Skeletal muscle satellite cell (primary cell): ENCODE results near the gene RBM22.

ENCODE experiments used
- H3K27me3 ChIP-seq: 2 replicates; pipeline ENCODE4 v1.7.0; 2013; ENCODE audit warnings: low read length; ENCODE audit not compliant: control insufficient read depth, insufficient read depth
- H3K36me3 ChIP-seq: 2 replicates; pipeline ENCODE4 v1.7.0; 2013; ENCODE audit warnings: mild to moderate bottlenecking, control low read depth, low read length; ENCODE audit not compliant: insufficient read depth
- H3K4me1 ChIP-seq: 2 replicates; pipeline ENCODE4 v1.7.0; 2013; ENCODE audit warnings: low read length; ENCODE audit not compliant: control insufficient read depth, insufficient read depth
- H3K4me2 ChIP-seq: 2 replicates; pipeline ENCODE4 v1.7.0; 2013; ENCODE audit warnings: mild to moderate bottlenecking, low read length
- H3K4me3 ChIP-seq: 2 replicates; pipeline ENCODE4 v1.7.0; 2013; ENCODE audit warnings: low read length
- H3K9ac ChIP-seq: 2 replicates; pipeline ENCODE4 v1.7.0; 2013; ENCODE audit warnings: mild to moderate bottlenecking, low read depth, low read length, moderate library complexity
- H3K9me3 ChIP-seq: replicated peaks from 2 replicates; pipeline ENCODE4 v1.7.0; 2013; ENCODE audit warnings: mild to moderate bottlenecking, control low read depth, low read length

RBM22 gene

DNA sequence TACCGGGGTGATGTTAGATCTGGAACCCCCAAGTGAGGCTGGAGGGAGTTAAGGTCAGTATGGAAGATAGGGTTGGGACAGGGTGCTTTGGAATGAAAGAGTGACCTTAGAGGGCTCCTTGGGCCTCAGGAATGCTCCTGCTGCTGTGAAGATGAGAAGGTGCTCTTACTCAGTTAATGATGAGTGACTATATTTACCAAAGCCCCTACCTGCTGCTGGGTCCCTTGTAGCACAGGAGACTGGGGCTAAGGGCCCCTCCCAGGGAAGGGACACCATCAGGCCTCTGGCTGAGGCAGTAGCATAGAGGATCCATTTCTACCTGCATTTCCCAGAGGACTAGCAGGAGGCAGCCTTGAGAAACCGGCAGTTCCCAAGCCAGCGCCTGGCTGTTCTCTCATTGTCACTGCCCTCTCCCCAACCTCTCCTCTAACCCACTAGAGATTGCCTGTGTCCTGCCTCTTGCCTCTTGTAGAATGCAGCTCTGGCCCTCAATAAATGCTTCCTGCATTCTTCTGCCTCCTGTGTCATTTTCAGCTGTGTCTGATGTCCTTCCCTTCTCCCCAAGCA lies 42.1 kb downstream of the RBM22 start:
- H3K4me2 ChIP-seq, result no peak overlapping the region
- H3K9me3 ChIP-seq, result no peaks in the 10 kb centered on the region
- H3K4me3 ChIP-seq, result no peak overlapping the region
- peaks cover 26% of the 10 kb centered on the region for H3K27me3 ChIP-seq
- H3K4me1 ChIP-seq, result peaks cover 4% of the 10 kb centered on the region
- no peak overlapping the region for H3K9ac ChIP-seq
- no peaks in the 10 kb centered on the region for H3K36me3 ChIP-seq

DNA sequence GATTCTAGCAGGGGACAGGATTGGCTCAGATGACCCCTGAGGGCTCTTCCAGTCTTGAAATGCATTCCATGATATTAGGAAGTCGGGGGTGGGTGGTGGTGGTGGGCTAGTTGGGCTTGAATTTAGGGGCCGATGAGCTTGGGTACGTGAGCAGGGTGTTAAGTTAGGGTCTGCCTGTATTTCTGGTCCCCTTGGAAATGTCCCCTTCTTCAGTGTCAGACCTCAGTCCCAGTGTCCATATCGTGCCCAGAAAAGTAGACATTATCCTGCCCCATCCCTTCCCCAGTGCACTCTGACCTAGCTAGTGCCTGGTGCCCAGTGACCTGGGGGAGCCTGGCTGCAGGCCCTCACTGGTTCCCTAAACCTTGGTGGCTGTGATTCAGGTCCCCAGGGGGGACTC lies 42.7 kb downstream of the RBM22 start:
- H3K9me3 ChIP-seq, result no peaks in the 10 kb centered on the region
- H3K4me1 ChIP-seq, result peaks cover 5% of the 10 kb centered on the region
- no peaks in the 10 kb centered on the region for H3K36me3 ChIP-seq
- H3K4me3 ChIP-seq, result no peak overlapping the region
- peaks cover 25% of the 10 kb centered on the region for H3K27me3 ChIP-seq
- no peak overlapping the region for H3K9ac ChIP-seq
- no peak overlapping the region for H3K4me2 ChIP-seq

DNA sequence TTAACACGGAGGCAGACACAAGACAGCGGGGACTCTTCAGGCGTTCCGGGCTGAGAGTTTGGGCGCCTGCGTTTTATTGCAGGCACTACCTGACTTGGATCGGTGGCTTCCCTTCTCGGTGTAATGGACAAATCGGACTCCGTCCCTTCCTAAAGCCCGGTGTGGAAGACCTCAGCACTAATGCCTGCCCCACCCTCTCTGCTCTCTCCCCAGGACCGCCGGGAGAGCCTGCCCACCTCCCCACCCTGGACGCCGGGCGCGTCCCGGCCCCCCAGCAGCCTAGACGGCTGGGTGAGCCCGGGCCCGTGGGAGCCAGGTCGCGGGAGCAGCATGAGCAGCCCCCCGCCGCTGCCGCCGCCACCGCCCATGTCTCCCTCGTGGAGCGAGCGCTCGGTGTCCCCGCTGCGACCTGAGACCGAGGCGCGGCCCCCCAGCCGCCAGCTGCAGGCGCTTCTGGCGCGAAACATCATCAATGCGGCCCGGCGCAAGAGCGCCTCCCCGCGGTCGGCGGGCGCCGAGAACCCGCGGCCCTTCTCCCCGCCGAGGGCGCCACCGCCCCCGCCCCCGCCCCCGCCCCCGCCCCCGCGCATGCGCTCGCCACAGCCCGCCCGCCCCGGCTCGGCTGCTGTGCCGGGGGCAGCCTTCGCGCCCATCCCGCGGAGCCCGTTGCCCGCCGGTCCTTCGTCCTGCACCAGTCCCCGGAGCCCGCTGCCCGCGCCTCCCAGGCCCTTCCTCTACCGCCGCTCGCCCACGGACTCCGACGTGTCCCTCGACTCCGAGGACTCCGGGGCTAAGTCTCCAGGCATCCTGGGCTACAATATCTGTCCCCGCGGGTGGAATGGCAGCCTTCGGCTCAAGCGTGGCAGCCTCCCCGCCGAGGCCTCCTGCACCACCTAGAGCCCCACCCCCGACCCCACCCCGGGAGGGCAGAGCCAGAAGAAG lies 44.4 kb downstream of the RBM22 start:
- Histone ChIP-seq H3K4me2 (peak overlapping the region; percentile 90), H3K9me3 (no peaks in the 10 kb centered on the region), H3K4me3 (peak overlapping the region; percentile 65), H3K27me3 (peaks cover 8% of the 10 kb centered on the region), H3K4me1 (peaks cover 10% of the 10 kb centered on the region), H3K9ac (peak overlapping the region; percentile 54), H3K36me3 (peaks cover 6% of the 10 kb centered on the region)

DNA sequence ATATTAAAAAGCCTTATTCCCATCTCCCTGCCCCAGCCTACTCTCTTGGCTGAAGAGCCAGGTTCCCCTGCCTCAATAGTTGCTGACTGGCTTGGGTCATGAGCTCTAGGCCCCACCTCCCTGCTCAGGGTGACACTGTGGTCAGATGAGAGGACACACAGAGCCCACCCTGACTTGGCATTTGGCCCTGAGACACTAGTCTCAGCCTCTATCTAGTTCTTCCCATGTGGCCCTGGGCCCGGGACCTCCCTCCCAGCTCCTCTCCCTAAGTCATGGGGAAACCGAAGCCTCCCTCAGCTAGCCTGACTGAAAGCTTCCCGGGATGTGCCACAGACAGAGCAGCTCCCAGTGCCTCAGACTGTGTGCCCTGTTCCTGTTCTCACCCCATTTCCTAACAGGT lies 45.6 kb downstream of the RBM22 start:
- no peak overlapping the region for H3K4me2 ChIP-seq
- H3K9ac ChIP-seq, result no peak overlapping the region
- no peak overlapping the region for H3K4me3 ChIP-seq
- no peaks in the 10 kb centered on the region for H3K27me3 ChIP-seq
- no peaks in the 10 kb centered on the region for H3K9me3 ChIP-seq
- H3K36me3 ChIP-seq, result peaks cover 17% of the 10 kb centered on the region
- H3K4me1 ChIP-seq, result peaks cover 10% of the 10 kb centered on the region

DNA sequence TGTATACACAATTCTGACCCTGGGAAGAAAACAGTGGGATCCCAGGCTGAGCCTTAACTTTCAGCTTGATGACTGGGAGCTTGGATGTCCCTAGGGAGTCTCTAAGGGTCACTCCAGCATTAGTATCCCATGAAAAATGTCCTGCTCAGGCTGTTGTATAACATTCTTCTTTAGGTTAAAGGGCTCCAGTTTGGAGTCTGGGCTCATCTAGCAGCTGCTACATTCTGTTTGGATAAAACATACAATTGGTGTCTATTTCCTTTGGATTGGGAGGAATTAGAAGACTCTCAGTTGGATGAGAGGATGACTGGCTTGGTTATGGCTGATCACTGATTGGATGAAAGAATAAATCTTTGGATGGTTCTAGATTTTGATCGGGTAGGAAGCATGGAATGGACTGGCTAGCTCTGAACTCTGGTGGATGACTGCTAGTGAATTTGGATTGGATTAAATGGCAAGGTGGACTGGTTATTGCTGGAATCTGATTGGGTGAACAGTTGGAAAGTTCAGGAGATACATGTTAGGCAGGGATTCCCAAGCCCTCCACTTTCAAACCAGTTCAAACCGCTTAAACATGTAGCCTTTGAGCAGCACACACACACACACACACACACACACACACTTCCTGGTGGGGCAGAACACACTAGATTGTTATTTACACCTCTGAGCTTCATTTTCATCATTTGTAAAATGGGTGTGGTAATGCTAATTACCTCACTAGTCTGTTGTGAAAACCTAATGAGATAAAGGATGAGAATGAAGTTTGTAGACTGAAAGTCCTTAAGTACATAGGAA lies 46.9 kb downstream of the RBM22 start:
- H3K36me3 ChIP-seq, result peaks cover 23% of the 10 kb centered on the region
- no peak overlapping the region for H3K9ac ChIP-seq
- no peaks in the 10 kb centered on the region for H3K27me3 ChIP-seq
- H3K4me2 ChIP-seq, result no peak overlapping the region
- no peak overlapping the region for H3K4me3 ChIP-seq
- no peaks in the 10 kb centered on the region for H3K9me3 ChIP-seq
- H3K4me1 ChIP-seq, result peaks cover 10% of the 10 kb centered on the region

DNA sequence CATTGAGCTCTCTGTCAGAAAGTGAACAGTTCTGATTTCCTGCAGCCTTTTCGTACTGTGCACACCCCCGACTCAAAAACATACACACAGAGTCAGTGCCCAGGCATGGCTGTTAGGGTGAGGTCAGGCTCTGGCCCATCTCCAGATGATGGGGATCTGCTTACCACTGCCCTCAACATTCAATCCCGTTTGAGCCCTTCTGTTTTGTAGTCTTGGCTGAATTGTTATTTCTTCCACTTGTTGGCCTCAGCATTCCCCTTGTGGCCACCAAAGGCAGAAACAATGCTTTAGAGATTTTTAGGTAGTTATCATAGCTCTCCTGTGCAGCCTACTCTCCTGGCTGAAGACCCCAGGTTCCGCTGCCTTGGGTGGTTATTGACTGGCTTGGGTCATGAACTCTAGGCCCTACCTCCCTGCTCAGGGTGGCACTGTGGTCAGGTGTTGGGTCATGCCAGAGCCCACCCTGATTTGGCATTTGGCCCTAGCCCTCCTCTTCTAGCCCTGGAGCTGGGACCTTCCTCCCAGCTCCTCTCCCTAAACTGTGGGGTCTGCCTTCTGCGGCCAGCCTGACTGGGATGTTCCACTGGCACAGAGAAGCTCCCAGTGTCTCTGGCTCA lies 47.6 kb downstream of the RBM22 start:
- H3K4me3 ChIP-seq, result no peak overlapping the region
- H3K4me1 ChIP-seq, result peaks cover 10% of the 10 kb centered on the region
- H3K27me3 ChIP-seq, result no peaks in the 10 kb centered on the region
- H3K9me3 ChIP-seq, result no peaks in the 10 kb centered on the region
- H3K4me2 ChIP-seq, result no peak overlapping the region
- H3K36me3 ChIP-seq, result peaks cover 30% of the 10 kb centered on the region
- H3K9ac ChIP-seq, result no peak overlapping the region

DNA sequence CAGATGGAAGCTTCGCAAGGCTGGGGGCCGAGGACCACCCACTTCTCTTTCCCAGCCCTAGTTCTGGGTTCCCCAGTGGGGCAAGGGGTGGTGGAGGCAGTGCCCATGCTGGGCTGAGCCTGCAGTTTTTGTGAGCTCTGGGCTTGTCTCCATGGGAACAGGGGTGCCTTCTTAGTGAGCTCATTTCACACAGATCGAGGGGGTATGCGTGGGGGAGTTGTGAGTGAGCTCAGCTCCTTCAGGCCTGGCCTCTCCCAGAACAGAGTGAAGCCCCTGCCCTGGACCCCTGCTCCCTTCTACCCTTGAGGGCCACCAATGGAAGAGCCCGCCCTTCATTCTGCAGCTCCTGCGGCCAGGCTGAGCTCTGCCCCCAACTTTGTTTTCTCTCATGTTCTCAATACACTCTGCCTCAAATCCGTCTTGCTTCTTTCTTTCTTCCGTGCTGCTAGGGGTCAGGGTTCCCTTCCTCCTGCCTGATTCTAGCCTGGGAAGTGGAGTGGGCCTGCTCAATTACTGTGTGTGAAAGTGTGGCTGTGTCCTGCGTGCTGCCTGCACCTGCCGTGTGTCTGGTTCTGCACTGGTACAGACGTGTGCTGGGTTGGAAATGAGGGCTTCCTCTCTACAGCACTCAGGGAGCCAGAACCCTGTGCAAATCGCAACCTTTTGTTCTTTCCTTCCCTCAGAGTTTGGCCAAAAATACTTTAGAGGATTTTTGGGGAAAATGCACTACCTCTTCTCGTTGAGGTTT lies 48.8 kb downstream of the RBM22 start:
- H3K27me3 ChIP-seq, result no peaks in the 10 kb centered on the region
- H3K4me2 ChIP-seq, result no peak overlapping the region
- peaks cover 10% of the 10 kb centered on the region for H3K4me1 ChIP-seq
- H3K36me3 ChIP-seq, result peaks cover 32% of the 10 kb centered on the region
- no peaks in the 10 kb centered on the region for H3K9me3 ChIP-seq
- no peak overlapping the region for H3K9ac ChIP-seq
- H3K4me3 ChIP-seq, result no peak overlapping the region

DNA sequence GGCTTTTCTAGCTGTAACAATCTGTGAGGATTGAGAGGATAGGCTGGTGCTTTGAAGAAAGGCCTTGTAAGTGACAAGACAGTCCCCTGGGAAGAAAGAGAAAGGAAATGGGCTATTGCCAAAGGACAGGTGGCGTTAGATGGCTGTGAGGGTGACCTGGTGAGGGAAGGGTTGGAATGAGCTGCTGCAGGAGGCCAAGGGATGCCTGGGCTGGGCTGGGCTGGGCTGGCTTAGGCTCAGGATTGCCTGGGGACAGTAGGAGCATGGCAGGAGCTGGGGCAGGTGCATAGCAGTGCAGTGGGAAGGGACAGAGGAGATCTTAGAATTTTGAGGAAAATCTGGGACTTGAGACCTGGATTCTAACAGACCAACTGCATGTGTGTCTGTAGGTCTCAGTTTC lies 49.5 kb downstream of the RBM22 start:
- H3K4me1 ChIP-seq, result peaks cover 10% of the 10 kb centered on the region

DNA sequence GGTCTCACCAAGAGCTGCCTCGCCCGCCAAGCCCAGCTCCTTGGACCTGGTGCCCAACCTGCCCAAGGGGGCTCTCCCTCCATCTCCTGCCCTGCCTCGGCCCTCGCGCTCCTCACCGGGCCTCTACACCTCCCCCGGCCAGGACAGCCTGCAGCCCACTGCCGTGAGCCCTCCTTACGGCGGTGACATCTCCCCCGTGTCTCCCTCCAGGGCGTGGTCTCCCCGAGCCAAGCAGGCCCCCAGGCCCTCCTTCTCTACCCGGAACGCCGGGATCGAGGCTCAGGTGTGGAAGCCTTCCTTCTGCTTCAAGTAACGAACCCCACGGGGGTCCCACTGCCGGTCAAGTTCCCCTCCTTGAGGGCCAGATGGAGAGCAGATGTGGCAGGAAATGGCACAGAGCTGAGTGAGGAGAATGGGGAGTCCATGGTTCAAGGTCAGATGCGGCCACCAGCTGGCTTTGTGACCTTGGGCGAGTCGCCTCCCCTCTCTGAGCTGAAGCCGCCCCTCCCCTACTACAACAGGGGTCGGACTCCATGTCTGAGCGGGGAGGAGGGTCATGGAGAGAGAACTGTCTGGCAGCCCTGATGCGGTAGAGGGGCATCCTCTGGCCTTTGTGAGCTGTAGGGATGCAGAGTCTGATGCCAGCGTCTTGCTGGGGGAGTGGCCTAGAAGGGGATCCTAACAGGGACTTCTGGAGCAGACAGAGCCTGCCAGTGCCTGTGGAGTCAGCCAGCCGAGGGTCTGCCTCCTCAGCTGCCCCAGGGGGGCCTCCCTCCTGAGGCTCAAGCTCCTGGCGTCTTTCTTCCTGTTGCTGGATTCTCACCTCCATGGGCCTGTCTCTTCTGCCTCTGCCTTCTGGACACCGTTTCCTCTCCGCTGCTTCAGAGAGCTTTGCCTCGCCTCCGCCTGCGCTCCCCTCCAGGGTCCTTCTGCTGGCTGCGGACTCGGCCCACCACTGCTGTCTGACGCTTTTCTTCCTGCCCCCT lies 50.5 kb downstream of the RBM22 start:
- no peaks in the 10 kb centered on the region for H3K9me3 ChIP-seq
- no peaks in the 10 kb centered on the region for H3K27me3 ChIP-seq
- H3K4me2 ChIP-seq, result no peak overlapping the region
- H3K36me3 ChIP-seq, result peaks cover 32% of the 10 kb centered on the region
- no peak overlapping the region for H3K4me3 ChIP-seq
- H3K9ac ChIP-seq, result no peak overlapping the region
- peaks cover 10% of the 10 kb centered on the region for H3K4me1 ChIP-seq

More for the DNA sequence above, 49.5 kb downstream of the RBM22 start:
- Histone ChIP-seq H3K27me3 (no peaks in the 10 kb centered on the region), H3K9me3 (no peaks in the 10 kb centered on the region), H3K9ac (no peak overlapping the region), H3K4me2 (no peak overlapping the region), H3K4me3 (no peak overlapping the region), H3K36me3 (peaks cover 32% of the 10 kb centered on the region)
